COLO829 (cell line): ENCODE measurements around the gene PRR35.

Experiments
- DNase-seq: peaks from one replicate; pipeline ENCODE4 v3.0.0; 2012; ENCODE audit warnings: low spot score

The PRR35 gene

GRCh38 chr16:528111-529011 lies 31.8 kb upstream of the PRR35 start:
- no peak for DNase-seq

- no peak for DNase-seq
Observed at GRCh38 chr16:529012-529575, 31.1 kb upstream of the PRR35 start.

- no peak for DNase-seq
Observed at GRCh38 chr16:530111-530817, 29.9 kb upstream of the PRR35 start.

- DNase-seq: no peak
Observed at GRCh38 chr16:531494-532125, 28.6 kb upstream of the PRR35 start.

- DNase-seq: no peak
Observed at GRCh38 chr16:533391-534123, 26.6 kb upstream of the PRR35 start.

- no peak for DNase-seq
Observed at GRCh38 chr16:534135-534534, 26.1 kb upstream of the PRR35 start.

GRCh38 chr16:534856-535445 lies 25.2 kb upstream of the PRR35 start:
- DNase-seq: no peak

GRCh38 chr16:535446-536405 lies 24.5 kb upstream of the PRR35 start:
- no peak for DNase-seq

GRCh38 chr16:536746-537145 lies 23.4 kb upstream of the PRR35 start:
- DNase-seq: no peak

GRCh38 chr16:537415-538335 lies 22.5 kb upstream of the PRR35 start:
- DNase-seq: no peak

GRCh38 chr16:539901-540530 lies 20.2 kb upstream of the PRR35 start:
- no peak for DNase-seq

GRCh38 chr16:540645-541340 lies 19.4 kb upstream of the PRR35 start:
- DNase-seq: no peak

GRCh38 chr16:543301-544164 lies 16.7 kb upstream of the PRR35 start:
- DNase-seq: no peak

GRCh38 chr16:544517-544916 lies 15.7 kb upstream of the PRR35 start:
- DNase-seq: no peak

- DNase-seq: no peak
Observed at GRCh38 chr16:546909-547770, 13.1 kb upstream of the PRR35 start.

GRCh38 chr16:548586-548985 lies 11.6 kb upstream of the PRR35 start:
- no peak for DNase-seq
